GM19438 (cell line): Measurements from ENCODE around the gene PGBD5.
"Not testable (repeated sequence)": the region's sequence is repeated elsewhere in the genome, so short reads cannot be mapped to it uniquely, and the experiment has no call there.

Experiments used
- ATAC-seq: cut with Tn5 transposase; IDR thresholded peaks from one replicate; pipeline ENCODE4 v1.9.1; 2021; ENCODE audit warnings: low read depth; ENCODE audit not compliant: unreplicated experiment

The PGBD5 gene

GRCh38 chr1:230425252-230426091 lies 660 bp downstream of the PGBD5 start:
- ATAC-seq, result no peak

- ATAC-seq, result no peak
Measured at GRCh38 chr1:230424391-230425251, 1.5 kb downstream of the PGBD5 start.

- ATAC-seq, result no peak
Measured at GRCh38 chr1:230423951-230424350, 2.2 kb downstream of the PGBD5 start.

GRCh38 chr1:230423261-230423660 lies 2.9 kb downstream of the PGBD5 start:
- ATAC-seq, result no peak

GRCh38 chr1:230422221-230422981 lies 3.7 kb downstream of the PGBD5 start:
- ATAC-seq, result no peak

GRCh38 chr1:230421481-230421880 lies 4.7 kb downstream of the PGBD5 start:
- no peak for ATAC-seq

- ATAC-seq, result not testable (repeated sequence)
Measured at GRCh38 chr1:230420372-230420771, 5.8 kb downstream of the PGBD5 start.

GRCh38 chr1:230416430-230416829 lies 9.7 kb downstream of the PGBD5 start:
- ATAC-seq, result no peak

GRCh38 chr1:230415405-230416132 lies 10.6 kb downstream of the PGBD5 start:
- no peak for ATAC-seq

- no peak for ATAC-seq
Measured at GRCh38 chr1:230414694-230415093, 11.4 kb downstream of the PGBD5 start.

- ATAC-seq, result no peak
Measured at GRCh38 chr1:230414102-230414501, 12.0 kb downstream of the PGBD5 start.

- no peak for ATAC-seq
Measured at GRCh38 chr1:230413061-230413460, 13.1 kb downstream of the PGBD5 start.

GRCh38 chr1:230408971-230409370 lies 17.2 kb downstream of the PGBD5 start:
- ATAC-seq, result no peak

GRCh38 chr1:230407351-230407750 lies 18.8 kb downstream of the PGBD5 start:
- ATAC-seq, result no peak

- ATAC-seq, result not testable (repeated sequence)
Measured at GRCh38 chr1:230406727-230407126, 19.4 kb downstream of the PGBD5 start.

- ATAC-seq, result no peak
Measured at GRCh38 chr1:230403442-230403841, 22.7 kb downstream of the PGBD5 start.

GRCh38 chr1:230401763-230402294 lies 24.3 kb downstream of the PGBD5 start:
- no peak for ATAC-seq

- no peak for ATAC-seq
Measured at GRCh38 chr1:230401101-230401500, 25.0 kb downstream of the PGBD5 start.

- ATAC-seq, result no peak
Measured at GRCh38 chr1:230400007-230400344, 26.2 kb downstream of the PGBD5 start.
